Measurements from ENCODE around the gene ZG16. TPM values are rescaled to one million over a fixed set of nuclear protein-coding genes. Genes with fewer than 3 reads are reported as not detected.

Gene ZG16, protein sequence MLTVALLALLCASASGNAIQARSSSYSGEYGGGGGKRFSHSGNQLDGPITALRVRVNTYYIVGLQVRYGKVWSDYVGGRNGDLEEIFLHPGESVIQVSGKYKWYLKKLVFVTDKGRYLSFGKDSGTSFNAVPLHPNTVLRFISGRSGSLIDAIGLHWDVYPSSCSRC
- not detected in 5 replicates for total RNA-seq (2022; extraction: Qiagen RNA extraction; ENCODE audit: low read depth)

GRCh38 chr16:29777576-29778350, at the start of gene ZG16:
Gene ZG16, plus strand, starts transcription at chr16:29778256. Its CDS starts 1,011 bp downstream, at chr16:29779267.

DNA sequence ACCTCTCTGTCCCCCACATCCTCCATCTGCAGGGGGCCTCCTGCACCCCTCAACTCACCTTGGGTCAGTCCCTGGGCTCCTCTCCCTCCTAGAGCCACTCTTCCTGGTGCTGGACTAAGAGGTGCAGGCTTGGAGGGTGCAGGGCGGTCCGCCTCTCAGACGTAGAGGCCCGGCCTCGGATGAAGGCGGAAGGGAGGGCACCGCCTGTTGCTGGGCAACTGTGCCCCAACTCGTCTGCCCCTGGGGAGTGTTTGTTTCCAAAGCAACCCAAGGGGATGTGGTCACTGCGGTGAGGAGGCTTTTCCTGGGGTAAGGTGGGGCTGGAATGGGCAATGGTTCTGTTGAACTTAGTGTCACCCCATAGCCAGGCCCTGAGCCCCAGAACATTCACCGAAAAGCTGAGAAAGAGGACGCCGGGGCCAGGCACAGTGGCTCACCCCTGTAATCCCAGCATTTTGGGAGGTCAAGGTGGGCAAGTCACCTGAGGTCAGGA, 32.2 kb upstream of the ZG16 start, which contains the start of gene C16orf54:
Gene C16orf54 (minus strand): TSS at position 138 of the 493 bp plus-strand sequence. CDS start 1,039 bp downstream, outside the sequence.

GRCh38 chr16:29790183-29790948, 12.3 kb downstream of the ZG16 start, which contains the start of gene KIF22:
Gene KIF22, plus strand, starts transcription at chr16:29790751. Its CDS starts 9 bp downstream, at chr16:29790760.

DNA sequence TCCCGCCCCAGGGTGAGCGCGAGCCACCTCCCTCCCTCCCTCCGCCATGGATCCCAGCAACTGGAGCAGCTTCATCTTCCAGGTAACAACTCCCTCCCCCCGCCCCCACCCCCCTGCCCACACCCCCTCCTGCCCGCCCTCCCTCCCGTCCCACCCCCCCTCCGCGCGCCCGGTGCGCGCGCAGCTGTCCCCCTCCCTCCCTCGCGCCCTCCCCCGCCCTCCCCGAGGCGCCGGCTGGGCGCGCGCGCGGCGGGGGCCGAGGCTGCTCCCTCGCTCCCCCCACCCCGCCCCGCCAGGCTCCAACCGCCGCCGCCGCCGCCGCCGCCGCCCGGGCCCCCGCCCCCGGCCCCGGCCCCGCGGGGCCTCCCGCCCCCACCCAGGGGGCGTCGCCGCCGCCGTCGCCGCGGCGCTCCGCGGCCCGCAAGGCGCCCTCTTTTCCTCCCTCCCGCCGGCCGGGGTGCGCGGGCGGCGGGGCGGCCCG, 28.1 kb downstream of the ZG16 start, which contains the start of gene MAZ:
Gene MAZ (plus strand): TSS at position 431 of the 481 bp plus-strand sequence. CDS start 173 bp downstream, outside the sequence.

DNA sequence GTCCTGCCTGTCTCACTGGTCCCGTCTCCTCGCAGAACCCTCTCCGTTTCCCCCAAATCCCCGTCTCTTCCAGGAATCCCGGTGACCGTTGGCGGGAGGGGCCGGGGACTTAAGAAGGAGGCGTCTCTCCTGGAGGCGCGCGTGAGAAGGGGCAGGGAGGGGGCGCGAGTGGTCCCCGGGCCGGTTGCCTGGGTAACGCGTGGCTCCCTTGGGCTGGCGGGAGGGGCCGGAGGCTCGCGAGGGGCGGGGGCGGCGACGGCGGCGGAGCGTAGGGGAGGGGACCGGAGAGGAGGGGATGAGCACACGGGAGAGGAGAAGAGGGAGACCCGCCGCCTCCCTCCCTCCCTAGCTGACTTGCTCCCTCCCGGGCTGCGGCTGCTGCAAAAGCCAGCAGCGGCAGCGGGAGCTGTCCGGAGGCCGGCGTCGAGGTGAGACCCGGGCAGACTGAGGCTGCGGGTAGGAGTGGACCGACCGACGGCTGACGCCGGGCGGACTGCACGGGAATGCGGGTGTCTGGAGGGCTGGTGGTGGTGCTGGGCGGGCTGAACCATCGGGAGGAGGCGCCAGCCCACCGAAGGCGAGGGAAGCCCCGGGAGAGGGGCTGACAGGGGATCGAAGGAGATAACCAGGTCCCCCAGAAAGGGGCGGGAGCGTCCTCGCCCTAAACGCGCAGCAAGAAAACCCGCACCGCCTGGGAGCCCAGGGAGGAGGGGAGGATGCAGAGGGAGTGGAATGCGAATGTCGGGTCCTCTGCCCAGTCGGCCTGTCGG, 34.0 kb downstream of the ZG16 start, which contains the start of gene PRRT2:
Gene PRRT2 (plus strand): TSS at position 298 of the 770 bp plus-strand sequence. CDS start 862 bp downstream, outside the sequence.

DNA sequence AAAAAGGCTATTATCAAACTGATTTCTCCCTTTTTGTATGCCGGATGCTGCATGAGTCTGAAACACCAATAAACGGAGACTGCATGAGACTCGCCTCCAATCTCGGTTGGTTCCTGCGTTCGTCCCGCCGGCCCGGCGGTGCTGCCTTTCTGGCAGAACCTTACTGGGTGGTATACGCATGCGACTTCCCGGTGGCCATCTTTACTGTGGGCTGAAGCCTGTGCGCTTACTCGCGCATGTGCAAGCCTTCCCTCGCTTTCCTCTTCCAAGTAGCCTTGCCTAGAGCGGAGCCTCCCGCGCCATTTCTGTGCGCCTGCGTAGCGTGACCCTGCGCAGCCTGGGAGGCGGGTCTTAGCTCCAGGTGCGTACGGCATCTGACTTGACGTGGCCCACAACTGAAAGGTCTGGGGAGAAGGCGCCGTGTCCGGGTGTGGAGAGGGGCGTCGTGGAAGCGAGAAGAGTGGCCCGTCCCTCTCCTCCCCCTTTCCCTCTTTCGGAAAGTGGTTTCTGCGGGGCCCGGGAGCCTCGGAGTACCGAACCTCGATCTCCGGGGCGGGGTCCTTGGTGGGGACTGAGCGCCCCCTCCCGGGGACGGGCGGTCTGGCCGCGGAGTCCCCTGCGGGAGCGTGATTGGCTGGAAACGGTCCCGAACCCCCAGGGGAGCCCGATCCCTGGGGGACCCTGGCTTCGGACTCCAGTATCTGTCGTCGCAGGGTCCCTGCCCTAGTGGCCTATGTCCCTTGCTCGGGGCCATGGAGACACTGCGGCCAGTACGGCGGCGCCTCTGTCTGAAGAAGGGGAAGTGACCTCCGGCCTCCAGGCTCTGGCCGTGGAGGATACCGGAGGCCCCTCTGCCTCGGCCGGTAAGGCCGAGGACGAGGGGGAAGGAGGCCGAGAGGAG, 38.0 kb downstream of the ZG16 start, which contains the start of gene PAGR1:
Gene PAGR1 (plus strand): TSS at position 360 of the 901 bp plus-strand sequence. CDS start 374 bp downstream, at position 734.

DNA sequence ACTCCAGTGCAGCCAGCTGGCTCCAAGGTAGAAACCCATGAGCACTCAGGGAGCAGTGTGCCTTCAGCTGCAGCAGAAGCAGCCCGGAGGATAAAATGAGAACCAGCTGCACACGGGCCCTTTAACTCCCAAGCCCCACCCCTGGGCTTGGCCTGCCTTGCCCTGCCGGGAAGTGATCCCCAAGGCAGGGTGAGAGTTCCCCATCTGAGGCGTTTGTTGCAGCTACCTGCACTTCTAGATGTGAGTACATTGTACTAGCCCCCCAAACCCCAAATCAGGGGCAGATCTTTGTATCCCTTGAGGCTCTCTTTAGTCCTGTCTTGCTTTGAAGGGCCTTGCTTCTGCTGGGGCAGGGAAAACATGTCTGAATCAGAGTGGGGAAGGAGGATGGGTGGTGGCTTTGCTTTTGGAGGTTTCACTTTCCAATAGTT, 42.2 kb downstream of the ZG16 start, which contains the start of gene MVP:
Gene MVP (plus strand): TSS at position 192 of the 431 bp plus-strand sequence. CDS start 10,088 bp downstream, outside the sequence.

Other genes with a start within 250 kb of the ZG16 start
- not detected in 5 replicates for gene SPN, start 115.0 kb upstream of the ZG16 start, total RNA-seq (2022; extraction: Qiagen RNA extraction; ENCODE audit: low read depth)
- gene QPRT, start 99.1 kb upstream of the ZG16 start, total RNA-seq (2022; extraction: Qiagen RNA extraction; ENCODE audit: low read depth), result 0.56 to 1.4 TPM (median 0.76 TPM) in 5 replicates
- gene C16orf54, start 32.3 kb upstream of the ZG16 start, total RNA-seq (2022; extraction: Qiagen RNA extraction; ENCODE audit: low read depth), result not detected in 5 replicates
- gene KIF22, start 12.5 kb downstream of the ZG16 start, total RNA-seq (2022; extraction: Qiagen RNA extraction; ENCODE audit: low read depth), result 78.8 to 94.4 TPM (median 85.8 TPM) in 5 replicates
- gene MAZ, start 28.3 kb downstream of the ZG16 start, total RNA-seq (2022; extraction: Qiagen RNA extraction; ENCODE audit: low read depth), result 131 to 168 TPM (median 160 TPM) in 5 replicates
- 0.18 to 0.44 TPM (median 0.31 TPM) in 5 replicates for gene PRRT2, start 33.9 kb downstream of the ZG16 start, total RNA-seq (2022; extraction: Qiagen RNA extraction; ENCODE audit: low read depth)
- 36.8 to 45.5 TPM (median 40.2 TPM) in 5 replicates for gene PAGR1, start 37.9 kb downstream of the ZG16 start, total RNA-seq (2022; extraction: Qiagen RNA extraction; ENCODE audit: low read depth)
- 123 to 143 TPM (median 140 TPM) in 5 replicates for gene MVP, start 42.2 kb downstream of the ZG16 start, total RNA-seq (2022; extraction: Qiagen RNA extraction; ENCODE audit: low read depth)
- 63.2 to 92.0 TPM (median 89.5 TPM) in 5 replicates for gene CDIPT, start 85.0 kb downstream of the ZG16 start, total RNA-seq (2022; extraction: Qiagen RNA extraction; ENCODE audit: low read depth)
- gene SEZ6L2, start 121.3 kb downstream of the ZG16 start, total RNA-seq (2022; extraction: Qiagen RNA extraction; ENCODE audit: low read depth), result 17.0 to 21.8 TPM (median 20.7 TPM) in 5 replicates
- 15.9 to 27.5 TPM (median 23.8 TPM) in 5 replicates for gene ASPHD1, start 122.2 kb downstream of the ZG16 start, total RNA-seq (2022; extraction: Qiagen RNA extraction; ENCODE audit: low read depth)
- gene KCTD13, start 148.0 kb downstream of the ZG16 start, total RNA-seq (2022; extraction: Qiagen RNA extraction; ENCODE audit: low read depth), result 12.0 to 15.6 TPM (median 15.4 TPM) in 5 replicates
- gene TMEM219, start 183.8 kb downstream of the ZG16 start, total RNA-seq (2022; extraction: Qiagen RNA extraction; ENCODE audit: low read depth), result 81.2 to 101 TPM (median 94.7 TPM) in 5 replicates
- gene TAOK2, start 195.6 kb downstream of the ZG16 start, total RNA-seq (2022; extraction: Qiagen RNA extraction; ENCODE audit: low read depth), result 24.7 to 33.4 TPM (median 31.0 TPM) in 5 replicates
- 13.9 to 14.9 TPM (median 14.3 TPM) in 5 replicates for gene HIRIP3, start 217.4 kb downstream of the ZG16 start, total RNA-seq (2022; extraction: Qiagen RNA extraction; ENCODE audit: low read depth)
- gene INO80E, start 218.0 kb downstream of the ZG16 start, total RNA-seq (2022; extraction: Qiagen RNA extraction; ENCODE audit: low read depth), result 95.8 to 108 TPM (median 104 TPM) in 5 replicates
- gene DOC2A, start 232.8 kb downstream of the ZG16 start, total RNA-seq (2022; extraction: Qiagen RNA extraction; ENCODE audit: low read depth), result 1.7 to 2.3 TPM (median 1.9 TPM) in 5 replicates
- not detected in 5 replicates for gene C16orf92, start 244.9 kb downstream of the ZG16 start, total RNA-seq (2022; extraction: Qiagen RNA extraction; ENCODE audit: low read depth)